Stimulated activated CD8-positive, alpha-beta memory T cell treated with anti-CD3 and anti-CD28 coated beads, Interleukin-4, amount 100 ng/mL, for 4 hours (primary cell): ENCODE measurements around the gene ACADVL.
A peak's percentile ranks its signal among the peaks of the same experiment; 100 is the strongest.

Experiments used
- DNase-seq, 2 donors: peaks; one replicate each; pipeline ENCODE4 v3.0.0-alpha.2; 2020; ENCODE audit warnings: low read depth in 2 of 2, low spot score in 1 of 2

The ACADVL gene

DNA sequence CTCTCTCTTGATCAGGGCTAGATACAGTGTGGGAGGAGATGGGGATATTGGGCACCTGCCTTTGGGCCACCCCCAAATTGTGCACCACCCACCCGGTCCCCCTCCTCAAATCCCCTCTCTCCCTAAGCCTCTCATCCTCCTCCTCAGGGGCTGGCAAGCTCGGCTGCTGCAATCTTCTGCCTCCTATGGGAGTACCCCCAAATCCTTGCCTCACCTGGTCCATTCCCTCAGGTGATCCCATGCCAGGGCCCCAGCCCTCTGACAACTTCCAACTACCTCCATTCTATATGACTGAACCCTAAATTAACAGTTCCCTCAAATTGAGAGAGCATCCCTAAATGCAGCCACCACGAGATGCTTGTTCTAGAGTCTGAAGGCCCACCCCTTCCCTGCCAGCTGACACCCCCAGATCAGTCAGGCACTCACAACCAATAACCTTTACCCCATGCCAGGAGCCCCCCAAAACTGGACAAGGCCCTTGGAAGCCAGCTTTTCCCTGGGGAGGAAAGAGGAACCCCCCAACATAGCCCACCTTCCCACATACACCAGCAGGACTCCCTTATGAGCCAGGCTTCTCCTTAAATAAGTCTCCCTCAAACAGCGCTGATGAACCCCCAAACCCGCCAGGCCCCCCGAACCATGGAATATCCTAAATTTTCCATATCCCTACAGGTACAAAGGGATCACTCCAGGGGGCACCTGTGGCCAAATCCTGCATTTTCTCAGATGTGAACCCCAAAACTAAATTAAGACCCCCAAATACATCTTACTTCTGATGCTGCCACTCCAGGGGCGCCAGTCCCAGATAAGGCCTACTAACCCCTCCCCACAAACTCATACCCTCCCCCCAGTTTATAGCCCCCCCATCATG lies 3.3 kb upstream of the ACADVL start:
- no peak for DNase-seq

DNA sequence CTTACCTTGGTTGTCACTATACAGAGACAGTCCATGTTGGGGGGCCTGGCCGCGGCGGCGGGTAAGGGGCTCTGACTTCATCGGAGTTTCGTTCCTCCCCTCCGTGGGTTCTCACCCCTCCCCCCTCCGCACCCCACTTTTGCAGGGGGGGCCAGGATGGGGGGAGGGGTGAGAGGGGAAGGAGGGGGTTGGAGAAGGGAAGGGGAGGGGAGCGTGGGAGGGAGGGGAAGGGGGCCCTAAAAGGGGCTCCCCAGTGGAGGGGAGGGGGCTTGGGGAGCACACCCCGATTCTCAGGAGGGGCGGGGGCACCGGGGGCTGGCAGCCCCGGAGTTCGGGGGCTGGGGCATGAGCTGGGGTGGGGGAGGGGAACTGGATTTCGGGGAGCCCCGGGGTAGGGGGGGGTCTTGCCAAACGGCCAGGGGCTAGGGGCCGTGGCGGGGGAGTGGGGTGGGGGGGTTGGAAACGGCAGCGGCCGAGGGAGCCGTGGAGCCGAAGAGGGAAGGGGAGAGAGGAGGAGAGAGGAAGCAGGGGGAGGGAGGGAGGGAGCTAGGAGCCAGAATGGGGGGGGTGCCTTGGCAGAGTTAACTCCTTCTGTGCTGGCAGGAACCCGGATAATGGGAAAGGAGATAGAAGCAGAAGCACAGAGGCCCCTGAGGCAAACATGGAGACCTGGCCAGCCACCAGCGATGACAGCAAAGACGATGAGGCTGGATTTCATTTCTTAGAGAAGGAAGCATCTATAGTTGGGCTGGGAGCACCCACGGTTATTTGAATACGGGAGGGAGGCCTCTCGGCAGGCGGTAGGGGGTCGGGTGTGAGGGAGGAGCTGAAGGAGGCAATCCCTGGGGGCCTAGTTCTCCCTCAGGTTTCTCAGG lies 2.4 kb upstream of the ACADVL start:
- no peak for DNase-seq

GRCh38 chr17:7218166-7218565 lies 1.6 kb upstream of the ACADVL start:
- no peak for DNase-seq

DNA sequence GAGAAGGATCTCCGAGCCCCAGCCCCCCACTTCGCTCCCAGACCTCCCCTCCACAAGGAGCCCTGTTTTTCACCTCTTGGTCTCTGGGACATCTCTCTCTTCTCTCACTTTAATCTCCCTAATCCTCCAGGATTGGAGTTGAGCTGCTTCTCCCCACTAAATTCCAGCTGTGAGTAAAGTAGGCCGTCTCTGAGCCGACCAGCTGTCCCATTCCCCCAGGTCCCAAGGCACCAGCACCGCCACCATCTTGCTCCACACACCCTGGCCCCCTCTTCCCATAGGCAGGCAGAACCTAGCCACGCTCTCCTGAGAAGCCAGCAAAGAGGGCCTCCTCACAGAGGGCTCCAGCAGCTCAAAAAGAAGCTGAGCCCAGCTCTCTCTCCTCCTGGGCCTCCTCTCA lies 980 bp upstream of the ACADVL start:
- no peak for DNase-seq

GRCh38 chr17:7219229-7219811 lies 418 bp upstream of the ACADVL start:
- no peak for DNase-seq

- DNase-seq = peak in 1 of 2 donors; percentile 26
These were observed 997 bp downstream of the ACADVL start for GRCh38 chr17:7220593-7221277.

DNA sequence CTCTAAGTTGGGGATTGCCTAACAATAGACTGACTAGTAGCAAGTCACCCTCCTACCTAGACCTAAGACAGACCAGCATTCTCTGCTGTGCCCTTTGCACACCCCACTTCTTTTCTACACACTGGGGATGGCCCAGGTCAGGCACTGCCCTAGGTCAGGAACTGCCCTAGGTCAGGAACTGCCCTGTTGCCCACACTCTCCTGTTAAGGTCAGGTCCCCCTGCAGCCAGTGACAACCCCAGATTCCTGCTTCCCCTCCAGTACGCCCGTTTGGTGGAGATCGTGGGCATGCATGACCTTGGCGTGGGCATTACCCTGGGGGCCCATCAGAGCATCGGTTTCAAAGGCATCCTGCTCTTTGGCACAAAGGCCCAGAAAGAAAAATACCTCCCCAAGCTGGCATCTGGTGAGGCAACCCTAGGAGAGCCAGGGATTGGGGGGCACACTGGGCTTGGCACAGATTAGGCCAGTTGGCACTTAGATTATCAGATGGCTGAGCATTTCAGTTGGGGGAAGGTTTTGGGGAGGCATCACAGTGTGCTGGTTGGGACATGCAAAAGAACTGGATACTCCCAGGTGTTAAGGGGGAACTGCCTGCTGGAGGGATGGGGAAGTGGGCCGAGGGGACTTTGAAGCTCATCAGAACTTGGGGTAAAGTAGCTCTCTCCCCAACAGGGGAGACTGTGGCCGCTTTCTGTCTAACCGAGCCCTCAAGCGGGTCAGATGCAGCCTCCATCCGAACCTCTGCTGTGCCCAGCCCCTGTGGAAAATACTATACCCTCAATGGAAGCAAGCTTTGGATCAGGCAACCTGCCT lies 1.7 kb downstream of the ACADVL start:
- DNase-seq = no peak

DNA sequence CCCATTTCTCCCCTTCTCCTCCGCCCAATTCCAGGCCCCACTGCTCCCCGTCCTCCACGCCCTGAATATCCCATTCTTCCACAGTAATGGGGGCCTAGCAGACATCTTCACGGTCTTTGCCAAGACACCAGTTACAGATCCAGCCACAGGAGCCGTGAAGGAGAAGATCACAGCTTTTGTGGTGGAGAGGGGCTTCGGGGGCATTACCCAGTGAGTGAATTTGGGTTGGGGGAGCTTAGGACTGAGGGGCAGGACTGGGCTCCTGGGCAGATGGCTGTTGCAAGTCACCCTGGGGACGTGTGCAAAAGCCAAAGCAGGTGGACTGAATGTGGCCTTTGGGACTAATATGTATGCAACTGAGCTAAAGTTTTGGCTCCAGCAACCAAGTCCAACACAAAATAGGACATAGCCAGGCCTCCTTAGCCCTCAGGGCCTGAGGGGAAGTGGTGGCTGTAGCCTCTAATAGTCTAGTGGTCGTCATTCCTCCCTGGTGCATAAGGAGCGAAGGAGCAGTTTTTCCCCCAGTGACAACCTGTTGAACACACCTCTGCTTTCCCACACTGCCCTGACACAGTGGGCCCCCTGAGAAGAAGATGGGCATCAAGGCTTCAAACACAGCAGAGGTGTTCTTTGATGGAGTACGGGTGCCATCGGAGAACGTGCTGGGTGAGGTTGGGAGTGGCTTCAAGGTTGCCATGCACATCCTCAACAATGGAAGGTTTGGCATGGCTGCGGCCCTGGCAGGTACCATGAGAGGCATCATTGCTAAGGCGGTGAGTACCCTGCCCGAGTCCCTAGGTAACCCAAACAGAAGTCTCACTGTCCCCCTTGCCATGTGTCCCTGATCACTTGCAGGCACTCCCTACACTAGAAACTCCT lies 2.6 kb downstream of the ACADVL start:
- DNase-seq = no peak

- DNase-seq = no peak
These were observed 3.2 kb downstream of the ACADVL start for GRCh38 chr17:7222972-7223292.

DNA sequence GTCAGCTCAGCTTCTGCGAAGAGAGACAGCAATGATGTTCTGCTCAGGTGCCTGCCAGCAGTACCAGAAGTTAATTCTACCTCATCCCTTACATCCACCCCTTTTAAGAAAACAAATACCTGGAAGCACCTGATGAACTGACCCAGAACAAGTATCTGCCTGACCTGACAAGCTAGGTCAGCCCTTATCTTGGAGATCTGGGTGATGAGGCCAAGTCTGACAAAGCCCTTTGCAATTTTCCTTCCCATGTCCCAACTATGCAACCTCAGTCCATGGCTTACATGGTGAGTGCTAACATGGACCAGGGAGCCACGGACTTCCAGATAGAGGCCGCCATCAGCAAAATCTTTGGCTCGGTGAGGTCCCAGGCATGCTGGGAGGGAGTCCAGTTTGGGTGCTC lies 3.6 kb downstream of the ACADVL start:
- DNase-seq = no peak

- DNase-seq = no peak
These were observed 4.4 kb downstream of the ACADVL start for GRCh38 chr17:7224110-7224509.

GRCh38 chr17:7224661-7225111 lies 4.9 kb downstream of the ACADVL start:
- no peak for DNase-seq

- no peak for DNase-seq
These were observed 6.1 kb downstream of the ACADVL start for GRCh38 chr17:7225711-7226331.

DNA sequence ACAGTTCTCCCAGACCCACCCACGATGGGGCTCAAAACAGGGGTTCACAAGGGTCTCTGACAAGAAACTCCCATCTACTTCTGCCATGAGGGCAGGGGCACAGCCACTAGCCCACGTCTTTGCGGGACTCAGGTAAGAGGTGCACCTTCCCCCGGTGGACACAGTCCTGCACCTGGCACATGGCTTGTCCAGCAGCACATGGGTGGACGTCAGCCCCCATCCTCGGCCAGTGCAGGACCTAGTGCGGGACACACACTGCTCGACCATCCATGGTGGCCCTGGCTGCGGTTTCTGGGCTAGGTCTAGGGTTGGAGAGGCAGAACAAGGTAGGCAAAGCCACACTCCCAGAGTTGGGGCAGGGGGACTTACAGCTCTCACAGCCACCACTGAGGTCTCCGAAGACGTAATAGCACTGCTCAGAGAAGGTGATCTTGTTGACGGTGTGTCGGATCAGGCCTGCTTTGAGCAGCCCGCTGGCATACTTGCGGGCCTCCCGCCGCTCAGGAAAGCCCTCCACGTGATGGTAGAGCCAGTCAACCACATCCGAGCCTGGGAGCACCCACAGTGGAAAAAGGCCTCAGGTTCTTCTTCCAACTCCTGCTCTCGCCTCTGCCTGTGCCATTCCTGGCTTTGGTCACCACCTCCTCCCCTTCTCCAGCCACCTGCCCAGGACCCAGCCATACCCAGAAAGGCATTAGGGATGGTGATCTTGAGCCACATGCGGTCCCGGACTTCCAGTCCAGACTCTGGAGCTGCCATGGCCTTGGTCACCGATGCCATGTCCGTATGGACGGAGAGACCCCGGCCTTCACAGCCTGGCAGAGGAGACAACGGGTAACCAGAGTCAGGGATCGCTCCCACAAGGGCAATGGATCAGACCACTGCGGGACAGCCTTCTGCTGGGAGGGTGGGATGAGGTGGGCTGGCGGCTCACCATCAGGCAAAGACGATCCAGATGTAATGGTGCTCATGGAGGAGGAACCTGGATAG lies 7.3 kb downstream of the ACADVL start:
- DNase-seq = no peak

DNA sequence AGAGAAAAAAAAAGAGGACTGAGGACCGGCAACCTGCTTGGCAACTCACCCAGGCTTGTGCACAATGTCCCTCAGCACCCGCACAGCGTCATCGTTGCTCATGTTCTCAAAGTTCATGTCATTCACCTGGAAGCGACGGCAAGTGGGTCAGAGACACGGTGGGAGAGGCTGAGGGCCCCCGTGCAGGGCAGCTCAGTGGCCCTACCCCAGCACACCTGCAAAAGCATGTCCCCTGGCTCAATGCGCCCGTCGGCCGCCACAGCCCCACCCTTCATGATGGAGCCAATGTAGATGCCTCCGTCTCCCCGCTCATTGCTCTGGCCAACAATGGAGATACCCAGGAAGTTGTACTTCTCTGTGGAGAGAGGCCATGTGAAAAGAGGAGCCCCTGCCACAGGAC lies 9.2 kb downstream of the ACADVL start:
- DNase-seq = no peak

- no peak for DNase-seq
These were observed 9.8 kb downstream of the ACADVL start for GRCh38 chr17:7229504-7229903.

- no peak for DNase-seq
These were observed 12.4 kb downstream of the ACADVL start for GRCh38 chr17:7232114-7232513.

GRCh38 chr17:7233701-7234082 lies 14.0 kb downstream of the ACADVL start:
- no peak for DNase-seq
